Ishikawa (cell line): ENCODE data around the gene DENND5A.

Source experiments
- CEBPB ChIP-seq: IDR thresholded peaks from 2 replicates; pipeline ENCODE4 v1.6.1; 2012
- EP300 ChIP-seq: IDR thresholded peaks from 2 replicates; pipeline ENCODE4 v1.6.1; 2012; ENCODE audit warnings: borderline replicate concordance
- MAX ChIP-seq: IDR thresholded peaks from 2 replicates; pipeline ENCODE4 v1.6.1; 2012
- NFIC ChIP-seq: IDR thresholded peaks from 2 replicates; pipeline ENCODE4 v1.6.1; 2012
- RAD21 ChIP-seq: IDR thresholded peaks from 2 replicates; pipeline ENCODE4 v1.6.1; 2012; ENCODE audit warnings: low read depth
- REST ChIP-seq: IDR thresholded peaks from 2 replicates; pipeline ENCODE4 v1.6.1; 2012; ENCODE audit warnings: low read depth, mild to moderate bottlenecking
- TAF1 ChIP-seq: IDR thresholded peaks from 2 replicates; pipeline ENCODE4 v1.6.1; 2012; ENCODE audit warnings: low read depth, mild to moderate bottlenecking
- TCF12 ChIP-seq: IDR thresholded peaks from 2 replicates; pipeline ENCODE4 v1.6.1; 2012; ENCODE audit warnings: low read depth
- YY1 ChIP-seq: IDR thresholded peaks from 2 replicates; pipeline ENCODE4 v1.6.1; 2012; ENCODE audit warnings: low read depth
- ZBTB7A ChIP-seq: IDR thresholded peaks from 2 replicates; pipeline ENCODE4 v1.6.1; 2012; ENCODE audit warnings: low read depth

- TF ChIP-seq NFIC: no peak
- no peak for TF ChIP-seq REST
- TF ChIP-seq MAX: no peak
- TF ChIP-seq ZBTB7A: no peak
- no peak for TF ChIP-seq TAF1
- TF ChIP-seq TCF12: no peak
- no peak for TF ChIP-seq CEBPB
- no peak for TF ChIP-seq YY1
- no peak for TF ChIP-seq RAD21
- TF ChIP-seq EP300: no peak
Observed at GRCh38 chr11:9144828-9145227, 120.3 kb downstream of the DENND5A start.
